Transverse colon (tissue), 3 donors: ENCODE results near the gene DPP4.

Experiments
- POLR2A ChIP-seq: fragments of 450-650 bp; IDR thresholded peaks from one replicate; pipeline ENCODE4 v1.6.1; 2016; ENCODE audit warnings: antibody characterized with exemption, mild to moderate bottlenecking, moderate library complexity
- TF ChIP-seq, protein P1 (sequence below), 5 experiments: fragments of 200-600 bp in 3 of 5; fragments of 450-650 bp in 2 of 5; sonication (generic) in 3 of 5; IDR thresholded peaks; 1 replicate in 2 of 5; 2 replicates in 3 of 5; pipeline ENCODE4 v1.5.1; 2016 to 2017; ENCODE audit warnings: antibody characterized with exemption in 5 of 5, inconsistent platforms in 3 of 5, mild to moderate bottlenecking in 2 of 5, moderate library complexity in 1 of 5

DNA sequence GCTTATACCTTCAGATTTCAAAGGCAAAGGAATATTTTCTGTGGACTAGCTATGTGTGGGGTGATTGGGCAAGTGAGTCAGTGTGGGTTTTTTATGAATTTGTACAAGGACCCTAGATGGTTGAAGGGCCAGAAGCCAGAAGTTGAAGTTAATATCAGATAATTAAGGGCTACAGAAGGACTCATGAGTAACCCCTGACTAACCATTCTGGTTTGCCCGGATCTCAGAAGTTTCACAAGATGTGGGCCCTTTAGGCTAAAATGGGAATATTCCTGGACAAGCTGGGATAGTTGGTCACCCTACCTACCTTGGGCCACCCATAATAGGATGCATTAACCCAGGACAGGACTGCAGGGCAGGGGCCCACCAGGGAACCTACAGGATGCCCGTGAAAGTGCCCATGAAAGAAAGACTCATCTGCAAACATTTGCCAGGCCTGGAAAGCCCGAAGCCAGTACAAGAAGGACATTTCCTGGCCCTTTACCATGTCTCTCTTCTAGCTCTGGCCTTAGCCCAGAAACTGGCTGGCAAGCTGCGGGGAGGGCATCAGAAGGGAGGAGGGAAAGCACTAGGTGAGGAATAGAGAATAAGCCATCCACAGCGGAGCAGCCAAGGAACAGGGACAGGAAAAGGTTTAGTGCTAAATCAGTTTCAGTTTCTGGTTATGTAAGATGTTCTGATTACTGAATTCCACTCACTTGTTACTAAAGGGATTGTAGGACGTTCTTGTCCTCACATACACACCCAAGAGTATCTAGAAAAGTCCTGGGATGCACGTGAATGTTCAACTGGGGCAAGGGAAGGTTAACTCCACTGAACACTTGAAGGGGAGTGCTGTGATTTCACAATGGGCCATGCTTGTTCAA, 44.4 kb upstream of the DPP4 start:
- TF ChIP-seq POLR2A: no peak
- TF ChIP-seq, protein P1, sequence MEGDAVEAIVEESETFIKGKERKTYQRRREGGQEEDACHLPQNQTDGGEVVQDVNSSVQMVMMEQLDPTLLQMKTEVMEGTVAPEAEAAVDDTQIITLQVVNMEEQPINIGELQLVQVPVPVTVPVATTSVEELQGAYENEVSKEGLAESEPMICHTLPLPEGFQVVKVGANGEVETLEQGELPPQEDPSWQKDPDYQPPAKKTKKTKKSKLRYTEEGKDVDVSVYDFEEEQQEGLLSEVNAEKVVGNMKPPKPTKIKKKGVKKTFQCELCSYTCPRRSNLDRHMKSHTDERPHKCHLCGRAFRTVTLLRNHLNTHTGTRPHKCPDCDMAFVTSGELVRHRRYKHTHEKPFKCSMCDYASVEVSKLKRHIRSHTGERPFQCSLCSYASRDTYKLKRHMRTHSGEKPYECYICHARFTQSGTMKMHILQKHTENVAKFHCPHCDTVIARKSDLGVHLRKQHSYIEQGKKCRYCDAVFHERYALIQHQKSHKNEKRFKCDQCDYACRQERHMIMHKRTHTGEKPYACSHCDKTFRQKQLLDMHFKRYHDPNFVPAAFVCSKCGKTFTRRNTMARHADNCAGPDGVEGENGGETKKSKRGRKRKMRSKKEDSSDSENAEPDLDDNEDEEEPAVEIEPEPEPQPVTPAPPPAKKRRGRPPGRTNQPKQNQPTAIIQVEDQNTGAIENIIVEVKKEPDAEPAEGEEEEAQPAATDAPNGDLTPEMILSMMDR (IDR thresholded peaks at IDR 0.05): no peak
